GM12873 (cell line): ENCODE results near the gene SEC61B.

Experiments used
- CTCF ChIP-seq: IDR thresholded peaks from 2 replicates; pipeline ENCODE4 v1.5.1; 2012; ENCODE audit warnings: low read depth, mild to moderate bottlenecking, moderate library complexity, low read length, control low read depth; ENCODE audit not compliant: insufficient read depth; ENCODE audit errors: missing control alignments

The SEC61B gene

DNA sequence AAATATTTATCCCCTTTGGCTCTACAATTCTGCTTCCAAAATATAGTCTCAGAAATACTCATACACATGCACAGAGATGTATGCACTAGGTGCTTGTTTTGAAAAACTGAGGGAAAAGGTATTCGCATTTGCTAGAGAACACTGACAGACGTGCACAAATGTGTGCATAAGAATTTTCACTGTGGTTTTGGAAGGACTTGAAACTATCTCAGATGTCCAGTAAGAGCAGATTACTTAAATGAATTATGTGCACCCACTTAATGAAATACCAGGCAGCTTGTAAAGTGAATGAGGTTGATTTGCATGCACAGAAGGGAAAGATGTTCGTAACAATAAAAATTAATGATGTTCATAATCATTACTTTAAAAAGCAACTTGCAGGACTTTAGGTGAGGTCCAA lies 48.4 kb downstream of the SEC61B start:
- no peak for TF ChIP-seq CTCF

GRCh38 chr9:99272836-99273235 lies 50.8 kb downstream of the SEC61B start:
- TF ChIP-seq CTCF = no peak

- no peak for TF ChIP-seq CTCF
Observed at GRCh38 chr9:99274016-99274415, 51.9 kb downstream of the SEC61B start.

GRCh38 chr9:99274495-99274894 lies 52.4 kb downstream of the SEC61B start:
- no peak for TF ChIP-seq CTCF
